ENCODE results near the gene FADS2.

The FADS2 gene

DNA sequence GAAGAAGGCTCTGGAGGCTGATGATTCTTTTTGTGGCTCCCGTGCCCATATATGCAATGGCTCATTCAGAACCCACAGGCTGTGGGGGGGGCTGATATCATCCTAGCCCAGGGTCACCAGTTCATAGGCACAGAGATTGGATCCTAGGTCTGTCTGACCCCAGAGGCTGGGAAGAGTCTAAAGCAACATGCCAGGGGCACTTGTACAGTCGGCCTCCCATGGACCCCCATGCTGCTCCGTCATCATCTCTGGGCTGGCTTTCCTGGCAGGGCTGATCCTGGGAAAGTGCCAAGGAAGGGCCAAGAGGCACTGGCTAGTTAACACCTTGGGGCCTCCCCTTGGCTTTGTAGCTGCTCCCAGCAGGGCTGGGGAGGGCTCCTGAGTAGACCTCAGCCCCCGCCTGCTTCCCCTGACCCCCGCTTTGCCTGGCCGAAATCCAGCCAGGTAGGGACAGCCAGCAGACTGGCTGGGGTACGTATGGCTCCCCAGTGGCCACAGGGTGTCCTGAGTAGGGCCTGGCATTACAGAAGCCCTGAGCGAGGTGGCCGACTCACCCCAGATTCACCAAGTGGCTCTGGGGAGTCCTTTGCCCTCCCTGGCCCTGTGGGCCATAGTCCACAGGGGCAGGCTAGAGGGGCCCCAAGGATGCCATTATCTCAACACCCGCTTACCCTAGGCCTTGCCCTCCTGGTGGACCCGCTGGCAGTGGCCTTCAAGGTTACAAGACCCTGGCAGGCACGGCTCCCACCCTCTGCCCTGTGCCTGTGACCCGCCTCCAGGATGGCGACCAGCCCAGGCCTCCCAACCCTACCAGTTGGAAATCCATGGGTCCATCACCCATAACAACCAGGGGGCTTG, 40.7 kb downstream of the FADS2 start:
- H3K4me3 ChIP-seq (ENCODE audit: low read length), result no peak overlapping the region
- no peak for DNase-seq (ENCODE audit: low read depth)
- TF ChIP-seq, protein P1, sequence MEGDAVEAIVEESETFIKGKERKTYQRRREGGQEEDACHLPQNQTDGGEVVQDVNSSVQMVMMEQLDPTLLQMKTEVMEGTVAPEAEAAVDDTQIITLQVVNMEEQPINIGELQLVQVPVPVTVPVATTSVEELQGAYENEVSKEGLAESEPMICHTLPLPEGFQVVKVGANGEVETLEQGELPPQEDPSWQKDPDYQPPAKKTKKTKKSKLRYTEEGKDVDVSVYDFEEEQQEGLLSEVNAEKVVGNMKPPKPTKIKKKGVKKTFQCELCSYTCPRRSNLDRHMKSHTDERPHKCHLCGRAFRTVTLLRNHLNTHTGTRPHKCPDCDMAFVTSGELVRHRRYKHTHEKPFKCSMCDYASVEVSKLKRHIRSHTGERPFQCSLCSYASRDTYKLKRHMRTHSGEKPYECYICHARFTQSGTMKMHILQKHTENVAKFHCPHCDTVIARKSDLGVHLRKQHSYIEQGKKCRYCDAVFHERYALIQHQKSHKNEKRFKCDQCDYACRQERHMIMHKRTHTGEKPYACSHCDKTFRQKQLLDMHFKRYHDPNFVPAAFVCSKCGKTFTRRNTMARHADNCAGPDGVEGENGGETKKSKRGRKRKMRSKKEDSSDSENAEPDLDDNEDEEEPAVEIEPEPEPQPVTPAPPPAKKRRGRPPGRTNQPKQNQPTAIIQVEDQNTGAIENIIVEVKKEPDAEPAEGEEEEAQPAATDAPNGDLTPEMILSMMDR (IDR thresholded peaks at IDR 0.05; ENCODE audit: insufficient read depth, low read depth, low read length, missing control alignments), result no peak

DNA sequence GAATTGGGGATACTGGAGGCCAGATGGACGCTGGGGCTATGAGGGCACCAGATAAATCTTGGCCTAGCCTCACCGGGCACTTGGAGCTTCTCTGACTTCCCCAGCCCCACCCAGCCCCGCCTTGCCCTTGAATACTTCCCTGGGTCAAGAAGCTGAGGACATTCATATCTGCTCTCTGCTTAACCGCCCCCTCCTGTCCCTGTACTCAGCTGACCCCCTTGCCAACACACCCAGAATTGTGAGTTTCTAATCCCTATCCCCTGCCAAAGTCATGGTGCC, 41.3 kb downstream of the FADS2 start:
- H3K4me3 ChIP-seq (ENCODE audit: low read length), result no peak overlapping the region

DNA sequence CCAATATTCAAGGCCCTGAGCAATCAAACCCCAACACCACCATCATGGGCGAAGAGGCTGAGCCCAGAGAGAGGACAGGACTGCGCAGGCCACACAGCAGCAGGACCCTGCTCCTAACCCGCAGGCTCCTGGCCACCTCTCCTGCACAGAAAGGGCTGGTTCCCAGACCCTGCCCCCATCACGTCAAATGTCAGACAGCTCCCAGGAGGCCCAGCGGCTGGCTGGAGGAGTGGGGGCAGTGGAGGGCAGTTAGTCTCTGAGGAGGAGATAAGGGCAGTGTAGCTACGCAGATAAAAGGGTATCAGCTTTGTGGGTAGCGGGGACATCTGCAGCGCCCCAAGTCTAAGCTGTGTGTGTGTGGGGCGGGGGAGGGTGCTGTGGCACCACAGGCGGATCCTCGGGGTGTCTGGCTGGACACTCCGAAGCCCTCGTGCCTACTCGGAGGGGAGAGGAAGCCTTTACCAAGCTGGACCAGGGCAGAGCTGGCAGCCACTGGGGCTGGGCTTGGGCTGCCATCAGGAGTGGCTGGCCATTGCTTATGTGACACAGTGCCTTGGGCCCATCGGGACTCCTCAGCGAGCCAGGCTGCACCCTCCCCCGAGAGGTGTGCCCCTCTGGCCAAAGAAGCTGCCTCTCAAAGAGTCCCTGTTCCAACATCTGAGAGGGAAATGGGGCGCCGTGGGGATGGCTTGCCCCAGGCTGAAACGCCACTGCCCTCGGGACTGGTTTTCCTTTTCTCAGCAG, 41.8 kb downstream of the FADS2 start:
- TF ChIP-seq, protein P1 (IDR thresholded peaks at IDR 0.05; ENCODE audit: insufficient read depth, low read depth, low read length, missing control alignments), result no peak
- no peak overlapping the region for H3K4me3 ChIP-seq (ENCODE audit: low read length)
- DNase-seq (ENCODE audit: low read depth), result no peak

More for the DNA sequence above, 41.3 kb downstream of the FADS2 start:
- TF ChIP-seq, protein P1 (IDR thresholded peaks at IDR 0.05; ENCODE audit: insufficient read depth, low read depth, low read length, missing control alignments), result no peak
- no peak for DNase-seq (ENCODE audit: low read depth)

DNA sequence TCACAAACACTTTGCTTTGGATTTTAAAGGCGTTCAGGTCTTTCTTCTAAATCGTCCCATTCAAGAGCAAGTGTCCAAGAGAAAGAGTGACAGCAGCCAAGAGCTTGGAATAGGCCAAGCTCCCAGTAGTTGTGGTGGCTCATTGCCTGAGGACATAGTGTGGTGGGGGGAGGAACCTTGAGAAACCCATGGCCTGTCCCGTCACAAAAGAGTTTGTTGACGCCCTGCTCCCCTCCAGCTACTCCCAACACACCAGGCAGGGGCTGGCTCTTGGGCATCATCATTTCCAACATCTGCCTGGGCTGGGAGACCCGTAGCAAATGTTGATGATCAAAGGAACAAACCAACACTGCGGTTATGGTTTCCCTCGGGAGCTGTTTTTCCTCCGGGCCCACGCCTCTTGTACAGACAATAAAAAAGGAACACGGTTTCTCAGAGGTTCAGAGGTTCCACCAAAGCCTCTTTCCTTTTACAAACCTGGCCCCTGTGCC, 42.5 kb downstream of the FADS2 start:
- no peak overlapping the region for H3K4me3 ChIP-seq (ENCODE audit: low read length)
- TF ChIP-seq, protein P1 (IDR thresholded peaks at IDR 0.05; ENCODE audit: insufficient read depth, low read depth, low read length, missing control alignments), result no peak
- DNase-seq (ENCODE audit: low read depth), result no peak

DNA sequence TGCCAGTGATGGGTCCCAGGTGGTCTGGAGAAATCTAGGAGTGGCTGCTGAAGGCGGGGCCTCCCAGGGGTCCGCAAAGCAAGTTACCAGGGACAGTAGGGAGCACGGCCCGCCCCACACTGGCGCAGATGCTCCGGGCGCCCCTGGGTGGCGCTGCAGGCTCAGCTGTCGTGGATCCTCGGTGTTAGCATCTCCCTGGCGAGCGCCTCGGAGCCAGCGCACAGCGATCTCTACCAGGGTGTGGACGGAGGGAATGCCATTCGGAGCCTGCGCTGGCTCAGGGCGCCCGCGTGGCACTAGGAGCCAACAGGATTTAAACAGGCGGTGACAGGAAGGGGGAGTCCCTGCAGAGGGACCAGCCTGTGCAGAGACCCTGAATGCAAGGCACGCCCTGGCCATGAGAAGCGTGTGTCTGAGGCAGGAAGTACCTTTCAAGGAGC, 43.1 kb downstream of the FADS2 start:
- H3K4me3 ChIP-seq (ENCODE audit: low read length), result no peak overlapping the region
- TF ChIP-seq, protein P1 (IDR thresholded peaks at IDR 0.05; ENCODE audit: insufficient read depth, low read depth, low read length, missing control alignments), result peak; percentile 86
- DNase-seq (ENCODE audit: low read depth), result peak; percentile 84

DNA sequence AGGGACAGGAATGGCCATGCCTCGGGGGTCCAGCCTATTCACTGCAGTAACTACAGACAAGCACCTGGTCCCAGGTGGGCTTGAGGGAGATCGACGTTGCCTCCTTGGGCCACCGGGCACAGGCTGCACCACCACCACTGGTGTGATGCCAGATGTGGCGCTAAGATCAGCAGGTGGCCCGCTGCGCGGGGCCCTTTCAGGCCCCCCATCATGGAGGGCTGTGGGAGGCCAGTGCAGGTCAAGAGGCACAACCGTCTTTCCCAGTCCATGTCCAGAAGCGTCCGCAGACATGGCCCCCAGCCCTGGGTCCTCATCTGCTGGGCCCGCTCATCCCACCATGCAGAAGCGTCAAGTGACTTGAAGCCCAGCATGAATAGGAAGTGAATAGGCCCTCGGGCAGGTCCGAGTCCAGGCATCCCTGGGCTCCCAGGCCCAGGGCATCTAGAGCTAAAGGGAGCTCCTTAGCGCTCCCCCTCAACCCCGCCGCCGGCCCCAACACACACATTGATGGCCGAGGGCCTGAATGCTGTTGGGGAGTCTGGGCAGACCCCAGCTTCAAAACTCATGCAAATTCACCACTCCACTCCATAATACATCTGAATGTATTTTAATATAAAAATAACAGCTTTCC, 45.0 kb downstream of the FADS2 start:
- TF ChIP-seq, protein P1 (IDR thresholded peaks at IDR 0.05; ENCODE audit: insufficient read depth, low read depth, low read length, missing control alignments), result no peak
- no peak for DNase-seq (ENCODE audit: low read depth)
- no peak overlapping the region for H3K4me3 ChIP-seq (ENCODE audit: low read length)
